Peyer's patch (tissue), 4 donors: ENCODE results near the gene GAGE1. TPM values are rescaled to one million over a fixed set of nuclear protein-coding genes. Genes with fewer than 3 reads are reported as not detected.
"Not testable (repeated sequence)": the region's sequence is repeated elsewhere in the genome, so short reads cannot be mapped to it uniquely, and the experiment has no call there.

Experiments
- DNase-seq, 3 donors: peaks; one replicate each; pipeline ENCODE4 v3.0.0-alpha.2; 2017 to 2019
- H3K27ac ChIP-seq, 4 donors: fragments of 200-600 bp; sonication (generic); one replicate each; pipeline ENCODE4 v1.5.1; 2016 to 2019
- H3K27me3 ChIP-seq, 2 donors: fragments of 200-600 bp; sonication (generic); one replicate each; pipeline ENCODE4 v1.5.1; 2019
- H3K36me3 ChIP-seq, 3 donors: fragments of 200-600 bp; sonication (generic); one replicate each; pipeline ENCODE4 v1.5.1; 2016 to 2019
- H3K4me1 ChIP-seq, 4 donors: fragments of 200-600 bp; sonication (generic); one replicate each; pipeline ENCODE4 v1.5.1; 2016 to 2019
- H3K4me3 ChIP-seq, 4 donors: fragments of 200-600 bp; sonication (generic); 1 replicate in 3 of 4; 2 replicates in 1 of 4; pipeline ENCODE4 v1.5.1; 2016 to 2019; ENCODE audit warnings: mild to moderate bottlenecking in 1 of 4
- H3K9me3 ChIP-seq, 4 donors: fragments of 200-600 bp; sonication (generic); one replicate each; pipeline ENCODE4 v1.5.1; 2016 to 2019; ENCODE audit warnings: mild to moderate bottlenecking in 1 of 4
- POLR2A ChIP-seq, 2 donors: fragments of 450-650 bp; IDR thresholded peaks; one replicate each; pipeline ENCODE4 v1.5.1; 2017; ENCODE audit warnings: antibody characterized with exemption in 2 of 2, mild to moderate bottlenecking in 2 of 2, moderate library complexity in 2 of 2
- total RNA-seq, 4 donors: library from RNA; depleted of rRNA; stranded (reverse); fragments of >200 nt; gene quantifications; one replicate each; pipeline ENCODE4 v1.1.0, GENCODE V29; 2016
- TF ChIP-seq, protein P1 (sequence below), 6 experiments: fragments of 450-650 bp in 4 of 6; fragments of 200-600 bp in 2 of 6; sonication (generic) in 1 of 6; IDR thresholded peaks; one replicate each; pipeline ENCODE4 v1.5.1; 2017 to 2019; ENCODE audit warnings: antibody characterized with exemption in 6 of 6, mild to moderate bottlenecking in 3 of 6, moderate library complexity in 1 of 6

Gene GAGE1, protein sequence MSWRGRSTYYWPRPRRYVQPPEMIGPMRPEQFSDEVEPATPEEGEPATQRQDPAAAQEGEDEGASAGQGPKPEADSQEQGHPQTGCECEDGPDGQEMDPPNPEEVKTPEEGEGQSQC
- total RNA-seq: not detected

DNA sequence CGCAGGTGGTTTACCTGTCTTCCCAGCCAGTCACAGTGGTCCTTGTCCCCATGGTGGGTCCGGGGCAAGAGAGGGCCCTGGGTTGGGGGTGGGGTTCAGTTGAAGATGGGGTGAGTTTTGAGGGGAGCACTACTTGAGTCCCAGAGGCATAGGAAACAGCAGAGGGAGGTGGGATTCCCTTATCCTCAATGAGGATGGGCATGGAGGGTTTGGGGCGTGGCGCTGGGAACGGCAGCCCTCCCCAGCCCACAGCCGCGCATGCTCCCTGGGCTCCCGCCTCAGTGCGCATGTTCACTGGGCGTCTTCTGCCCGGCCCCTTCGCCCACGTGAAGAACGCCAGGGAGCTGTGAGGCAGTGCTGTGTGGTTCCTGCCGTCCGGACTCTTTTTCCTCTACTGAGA lies at the start of gene GAGE1:
TSS of gene GAGE1 (plus strand) at position 301 of the 400 bp plus-strand sequence. CDS start 1,155 bp downstream, outside the sequence.
- not testable (repeated sequence) for DNase-seq, H3K4me1 ChIP-seq, H3K36me3 ChIP-seq

DNA sequence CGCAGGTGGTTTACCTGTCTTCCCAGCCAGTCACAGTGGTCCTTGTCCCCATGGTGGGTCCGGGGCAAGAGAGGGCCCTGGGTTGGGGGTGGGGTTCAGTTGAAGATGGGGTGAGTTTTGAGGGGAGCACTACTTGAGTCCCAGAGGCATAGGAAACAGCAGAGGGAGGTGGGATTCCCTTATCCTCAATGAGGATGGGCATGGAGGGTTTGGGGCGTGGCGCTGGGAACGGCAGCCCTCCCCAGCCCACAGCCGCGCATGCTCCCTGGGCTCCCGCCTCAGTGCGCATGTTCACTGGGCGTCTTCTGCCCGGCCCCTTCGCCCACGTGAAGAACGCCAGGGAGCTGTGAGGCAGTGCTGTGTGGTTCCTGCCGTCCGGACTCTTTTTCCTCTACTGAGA lies 47.8 kb upstream of the GAGE1 start, which contains the start of gene GAGE12E:
TSS of gene GAGE12E (plus strand) at position 301 of the 400 bp plus-strand sequence. CDS start 1,155 bp downstream, outside the sequence.
- H3K27ac ChIP-seq, H3K4me1 ChIP-seq, H3K9me3 ChIP-seq, H3K36me3 ChIP-seq, DNase-seq, H3K27me3 ChIP-seq, H3K4me3 ChIP-seq: not testable (repeated sequence)

More for the DNA sequence above, at the start of gene GAGE1:
- not testable (repeated sequence) for H3K27ac ChIP-seq, H3K27me3 ChIP-seq, H3K9me3 ChIP-seq, H3K4me3 ChIP-seq

DNA sequence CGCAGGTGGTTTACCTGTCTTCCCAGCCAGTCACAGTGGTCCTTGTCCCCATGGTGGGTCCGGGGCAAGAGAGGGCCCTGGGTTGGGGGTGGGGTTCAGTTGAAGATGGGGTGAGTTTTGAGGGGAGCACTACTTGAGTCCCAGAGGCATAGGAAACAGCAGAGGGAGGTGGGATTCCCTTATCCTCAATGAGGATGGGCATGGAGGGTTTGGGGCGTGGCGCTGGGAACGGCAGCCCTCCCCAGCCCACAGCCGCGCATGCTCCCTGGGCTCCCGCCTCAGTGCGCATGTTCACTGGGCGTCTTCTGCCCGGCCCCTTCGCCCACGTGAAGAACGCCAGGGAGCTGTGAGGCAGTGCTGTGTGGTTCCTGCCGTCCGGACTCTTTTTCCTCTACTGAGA lies 38.3 kb upstream of the GAGE1 start, which contains the start of gene GAGE12F:
TSS of gene GAGE12F (plus strand) at position 301 of the 400 bp plus-strand sequence. CDS start 1,155 bp downstream, outside the sequence.
- H3K36me3 ChIP-seq, DNase-seq, H3K27ac ChIP-seq, H3K4me3 ChIP-seq, H3K27me3 ChIP-seq, H3K4me1 ChIP-seq, H3K9me3 ChIP-seq: not testable (repeated sequence)

DNA sequence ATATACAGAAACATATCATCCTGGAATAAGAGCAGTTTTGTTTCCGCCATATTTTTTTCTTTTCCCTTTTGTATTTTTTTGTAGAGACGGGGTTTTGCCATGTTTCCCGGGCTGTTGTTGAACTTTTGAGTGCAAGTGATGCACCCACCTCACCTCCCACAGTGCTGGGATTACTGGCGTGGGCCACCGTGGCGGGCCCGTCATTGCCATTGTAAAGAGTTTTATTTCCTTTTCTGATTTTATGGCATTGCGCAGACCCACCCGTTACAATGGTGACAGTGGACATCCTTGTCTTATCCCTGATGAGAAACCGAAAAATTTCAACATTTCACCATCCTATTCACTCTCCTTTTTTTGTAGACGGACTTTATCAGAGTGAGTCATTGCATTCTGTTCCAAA lies 30.1 kb upstream of the GAGE1 start:
- not testable (repeated sequence) for H3K36me3 ChIP-seq, H3K27ac ChIP-seq, H3K27me3 ChIP-seq, H3K9me3 ChIP-seq, H3K4me1 ChIP-seq, H3K4me3 ChIP-seq
- DNase-seq: peak in 1 of 3 donors; percentile 16

DNA sequence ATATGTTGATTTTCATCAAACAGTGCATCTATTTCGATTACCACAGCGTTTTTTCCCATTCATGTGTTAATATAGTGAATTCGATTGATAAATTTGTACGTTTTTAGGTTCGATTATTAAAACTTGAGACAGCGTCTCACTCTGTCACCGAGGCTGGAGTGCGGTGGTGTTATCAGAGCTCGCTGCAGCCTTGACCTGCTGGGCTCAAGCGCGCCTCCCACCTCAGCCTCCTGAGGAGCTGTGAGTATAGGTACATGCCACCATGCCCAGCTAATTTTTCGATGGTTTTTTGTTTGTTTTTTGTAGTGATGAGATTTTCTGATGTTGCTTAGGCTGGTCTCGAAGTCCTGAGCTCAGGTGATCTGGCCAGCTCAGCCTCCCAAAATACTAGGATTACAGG lies 29.7 kb upstream of the GAGE1 start:
- H3K27ac ChIP-seq, H3K27me3 ChIP-seq, H3K4me1 ChIP-seq, H3K36me3 ChIP-seq, H3K9me3 ChIP-seq, H3K4me3 ChIP-seq: not testable (repeated sequence)
- peak in 1 of 3 donors; percentile 13 for DNase-seq

DNA sequence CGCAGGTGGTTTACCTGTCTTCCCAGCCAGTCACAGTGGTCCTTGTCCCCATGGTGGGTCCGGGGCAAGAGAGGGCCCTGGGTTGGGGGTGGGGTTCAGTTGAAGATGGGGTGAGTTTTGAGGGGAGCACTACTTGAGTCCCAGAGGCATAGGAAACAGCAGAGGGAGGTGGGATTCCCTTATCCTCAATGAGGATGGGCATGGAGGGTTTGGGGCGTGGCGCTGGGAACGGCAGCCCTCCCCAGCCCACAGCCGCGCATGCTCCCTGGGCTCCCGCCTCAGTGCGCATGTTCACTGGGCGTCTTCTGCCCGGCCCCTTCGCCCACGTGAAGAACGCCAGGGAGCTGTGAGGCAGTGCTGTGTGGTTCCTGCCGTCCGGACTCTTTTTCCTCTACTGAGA lies 28.7 kb upstream of the GAGE1 start, which contains the start of gene GAGE12G:
TSS of gene GAGE12G (plus strand) at position 301 of the 400 bp plus-strand sequence. CDS start 1,155 bp downstream, outside the sequence.
- not testable (repeated sequence) for H3K27ac ChIP-seq, H3K36me3 ChIP-seq, H3K4me1 ChIP-seq, DNase-seq, H3K9me3 ChIP-seq, H3K4me3 ChIP-seq, H3K27me3 ChIP-seq

DNA sequence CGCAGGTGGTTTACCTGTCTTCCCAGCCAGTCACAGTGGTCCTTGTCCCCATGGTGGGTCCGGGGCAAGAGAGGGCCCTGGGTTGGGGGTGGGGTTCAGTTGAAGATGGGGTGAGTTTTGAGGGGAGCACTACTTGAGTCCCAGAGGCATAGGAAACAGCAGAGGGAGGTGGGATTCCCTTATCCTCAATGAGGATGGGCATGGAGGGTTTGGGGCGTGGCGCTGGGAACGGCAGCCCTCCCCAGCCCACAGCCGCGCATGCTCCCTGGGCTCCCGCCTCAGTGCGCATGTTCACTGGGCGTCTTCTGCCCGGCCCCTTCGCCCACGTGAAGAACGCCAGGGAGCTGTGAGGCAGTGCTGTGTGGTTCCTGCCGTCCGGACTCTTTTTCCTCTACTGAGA lies 19.2 kb upstream of the GAGE1 start, which contains the start of gene GAGE12H:
TSS of gene GAGE12H (plus strand) at position 301 of the 400 bp plus-strand sequence. CDS start 1,155 bp downstream, outside the sequence.
- H3K4me1 ChIP-seq, H3K9me3 ChIP-seq, H3K27ac ChIP-seq, H3K4me3 ChIP-seq, H3K36me3 ChIP-seq, H3K27me3 ChIP-seq, DNase-seq: not testable (repeated sequence)

DNA sequence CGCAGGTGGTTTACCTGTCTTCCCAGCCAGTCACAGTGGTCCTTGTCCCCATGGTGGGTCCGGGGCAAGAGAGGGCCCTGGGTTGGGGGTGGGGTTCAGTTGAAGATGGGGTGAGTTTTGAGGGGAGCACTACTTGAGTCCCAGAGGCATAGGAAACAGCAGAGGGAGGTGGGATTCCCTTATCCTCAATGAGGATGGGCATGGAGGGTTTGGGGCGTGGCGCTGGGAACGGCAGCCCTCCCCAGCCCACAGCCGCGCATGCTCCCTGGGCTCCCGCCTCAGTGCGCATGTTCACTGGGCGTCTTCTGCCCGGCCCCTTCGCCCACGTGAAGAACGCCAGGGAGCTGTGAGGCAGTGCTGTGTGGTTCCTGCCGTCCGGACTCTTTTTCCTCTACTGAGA lies 9.6 kb upstream of the GAGE1 start, which contains the start of gene GAGE2A:
TSS of gene GAGE2A (plus strand) at position 301 of the 400 bp plus-strand sequence. CDS start 1,155 bp downstream, outside the sequence.
- not testable (repeated sequence) for H3K9me3 ChIP-seq, H3K36me3 ChIP-seq, H3K27me3 ChIP-seq, H3K4me1 ChIP-seq, H3K27ac ChIP-seq, DNase-seq, H3K4me3 ChIP-seq

DNA sequence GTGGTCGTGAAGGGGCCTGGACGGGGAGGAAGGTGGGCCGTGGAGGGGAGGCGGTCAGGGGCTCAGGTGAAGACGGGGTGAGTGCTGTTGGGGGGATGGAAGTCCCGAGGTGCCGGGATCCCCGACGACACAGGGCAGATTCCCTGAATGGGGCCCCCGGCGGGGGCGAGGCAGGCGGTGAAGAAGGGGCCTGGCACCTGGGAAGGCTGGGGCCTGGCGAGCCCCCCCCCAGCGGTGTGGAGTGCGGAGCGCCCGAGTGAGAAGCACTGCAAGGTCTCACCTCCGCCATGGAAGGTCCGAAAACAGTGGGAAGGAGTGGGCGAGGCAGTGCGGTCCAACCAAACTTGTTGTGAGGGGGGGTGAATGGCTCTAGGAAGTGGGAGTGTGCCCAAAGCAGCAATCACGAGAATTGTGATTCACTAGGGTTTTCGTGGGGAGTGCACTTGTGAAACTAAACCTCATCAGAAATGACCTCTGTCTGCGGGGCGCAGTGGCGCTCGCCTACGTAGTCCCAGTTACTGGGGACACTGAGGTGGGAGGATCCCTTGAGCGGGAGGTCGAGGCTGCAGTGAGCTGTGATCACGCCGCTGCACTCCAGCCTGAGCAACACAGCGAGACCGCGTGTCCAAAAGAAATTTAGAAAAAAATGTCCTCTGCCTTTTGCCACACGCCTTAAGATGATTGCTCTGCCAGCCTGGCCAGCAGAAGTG lies 8.9 kb upstream of the GAGE1 start:
- H3K9me3 ChIP-seq, H3K27me3 ChIP-seq, H3K27ac ChIP-seq, H3K4me1 ChIP-seq, H3K36me3 ChIP-seq, H3K4me3 ChIP-seq: not testable (repeated sequence)
- DNase-seq: peak in 1 of 3 donors; percentile 58

DNA sequence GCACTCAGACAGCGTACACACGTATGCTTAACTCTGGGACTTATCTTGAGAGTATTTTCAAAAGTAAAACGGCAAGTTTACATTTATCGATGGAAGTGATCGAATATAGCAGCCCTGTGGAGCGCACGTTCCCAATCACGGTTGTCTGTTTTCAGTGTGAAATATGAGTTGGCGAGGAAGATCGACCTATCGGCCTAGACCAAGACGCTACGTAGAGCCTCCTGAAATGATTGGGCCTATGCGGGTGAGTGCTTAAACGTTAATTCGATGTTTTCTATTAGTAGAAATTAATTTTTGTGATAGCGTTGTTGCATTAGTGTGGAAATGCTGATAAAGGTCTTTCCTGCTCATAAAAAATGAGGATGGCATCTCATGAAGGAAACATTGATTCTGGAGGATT lies 8.3 kb upstream of the GAGE1 start:
- H3K9me3 ChIP-seq, H3K4me3 ChIP-seq, H3K27me3 ChIP-seq, H3K36me3 ChIP-seq, DNase-seq, H3K27ac ChIP-seq, H3K4me1 ChIP-seq: not testable (repeated sequence)

DNA sequence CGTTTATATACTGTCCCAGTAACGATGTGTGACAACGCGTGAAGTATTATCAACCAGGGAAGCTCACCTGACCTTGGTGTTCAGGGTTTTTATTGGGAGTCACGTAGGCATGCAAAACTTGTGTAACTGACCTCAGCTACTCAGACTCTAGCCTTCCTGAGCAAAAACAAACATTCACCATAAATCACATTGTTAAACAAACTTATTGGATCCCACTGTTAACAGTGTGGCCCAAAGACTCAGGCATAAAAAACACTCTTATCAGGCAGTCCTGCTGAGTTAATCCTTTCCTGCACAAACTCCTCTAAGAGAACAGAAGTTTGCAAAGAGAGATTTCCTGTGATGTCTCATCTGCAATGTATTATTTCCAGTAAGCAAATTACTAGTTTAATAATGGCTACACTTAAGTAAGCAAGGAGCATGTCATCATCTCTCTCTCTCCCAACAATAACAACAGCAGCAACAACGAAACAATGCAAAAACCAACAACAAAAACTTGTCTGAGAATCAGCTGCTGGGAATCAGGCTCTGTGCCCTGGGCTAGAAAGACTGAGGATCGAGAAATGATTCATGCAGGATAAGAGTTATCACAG lies 12.0 kb downstream of the GAGE1 start:
- Histone ChIP-seq H3K27ac (no peak overlapping the region), H3K36me3 (no peaks in the 10 kb centered on the region), H3K9me3 (no peaks in the 10 kb centered on the region), H3K4me3 (no peak overlapping the region), H3K27me3 (no peaks in the 10 kb centered on the region), H3K4me1 (no peaks in the 10 kb centered on the region)
- no peak for DNase-seq
- TF ChIP-seq POLR2A (IDR thresholded peaks at IDR 0.05): no peak
- TF ChIP-seq, protein P1, sequence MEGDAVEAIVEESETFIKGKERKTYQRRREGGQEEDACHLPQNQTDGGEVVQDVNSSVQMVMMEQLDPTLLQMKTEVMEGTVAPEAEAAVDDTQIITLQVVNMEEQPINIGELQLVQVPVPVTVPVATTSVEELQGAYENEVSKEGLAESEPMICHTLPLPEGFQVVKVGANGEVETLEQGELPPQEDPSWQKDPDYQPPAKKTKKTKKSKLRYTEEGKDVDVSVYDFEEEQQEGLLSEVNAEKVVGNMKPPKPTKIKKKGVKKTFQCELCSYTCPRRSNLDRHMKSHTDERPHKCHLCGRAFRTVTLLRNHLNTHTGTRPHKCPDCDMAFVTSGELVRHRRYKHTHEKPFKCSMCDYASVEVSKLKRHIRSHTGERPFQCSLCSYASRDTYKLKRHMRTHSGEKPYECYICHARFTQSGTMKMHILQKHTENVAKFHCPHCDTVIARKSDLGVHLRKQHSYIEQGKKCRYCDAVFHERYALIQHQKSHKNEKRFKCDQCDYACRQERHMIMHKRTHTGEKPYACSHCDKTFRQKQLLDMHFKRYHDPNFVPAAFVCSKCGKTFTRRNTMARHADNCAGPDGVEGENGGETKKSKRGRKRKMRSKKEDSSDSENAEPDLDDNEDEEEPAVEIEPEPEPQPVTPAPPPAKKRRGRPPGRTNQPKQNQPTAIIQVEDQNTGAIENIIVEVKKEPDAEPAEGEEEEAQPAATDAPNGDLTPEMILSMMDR (IDR thresholded peaks at IDR 0.05): no peak
